ENCODE results near the gene TEX264.

- TF ChIP-seq, protein P1, sequence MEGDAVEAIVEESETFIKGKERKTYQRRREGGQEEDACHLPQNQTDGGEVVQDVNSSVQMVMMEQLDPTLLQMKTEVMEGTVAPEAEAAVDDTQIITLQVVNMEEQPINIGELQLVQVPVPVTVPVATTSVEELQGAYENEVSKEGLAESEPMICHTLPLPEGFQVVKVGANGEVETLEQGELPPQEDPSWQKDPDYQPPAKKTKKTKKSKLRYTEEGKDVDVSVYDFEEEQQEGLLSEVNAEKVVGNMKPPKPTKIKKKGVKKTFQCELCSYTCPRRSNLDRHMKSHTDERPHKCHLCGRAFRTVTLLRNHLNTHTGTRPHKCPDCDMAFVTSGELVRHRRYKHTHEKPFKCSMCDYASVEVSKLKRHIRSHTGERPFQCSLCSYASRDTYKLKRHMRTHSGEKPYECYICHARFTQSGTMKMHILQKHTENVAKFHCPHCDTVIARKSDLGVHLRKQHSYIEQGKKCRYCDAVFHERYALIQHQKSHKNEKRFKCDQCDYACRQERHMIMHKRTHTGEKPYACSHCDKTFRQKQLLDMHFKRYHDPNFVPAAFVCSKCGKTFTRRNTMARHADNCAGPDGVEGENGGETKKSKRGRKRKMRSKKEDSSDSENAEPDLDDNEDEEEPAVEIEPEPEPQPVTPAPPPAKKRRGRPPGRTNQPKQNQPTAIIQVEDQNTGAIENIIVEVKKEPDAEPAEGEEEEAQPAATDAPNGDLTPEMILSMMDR (IDR thresholded peaks at IDR 0.05): no peak
- TF ChIP-seq POLR2A (IDR thresholded peaks at IDR 0.05): peak; percentile 4
These were observed 853 bp downstream of the TEX264 start for GRCh38 chr3:51671734-51672475.
